NCI-H1694 (cell line): ENCODE measurements around the gene SPDYE2B.
"Not testable (repeated sequence)": the region's sequence is repeated elsewhere in the genome, so short reads cannot be mapped to it uniquely, and the experiment has no call there.

Source experiments
- DNase-seq: peaks from one replicate; lab custom pipeline; 2025; lab: John Stamatoyannopoulos, UW

SPDYE2B gene, protein sequence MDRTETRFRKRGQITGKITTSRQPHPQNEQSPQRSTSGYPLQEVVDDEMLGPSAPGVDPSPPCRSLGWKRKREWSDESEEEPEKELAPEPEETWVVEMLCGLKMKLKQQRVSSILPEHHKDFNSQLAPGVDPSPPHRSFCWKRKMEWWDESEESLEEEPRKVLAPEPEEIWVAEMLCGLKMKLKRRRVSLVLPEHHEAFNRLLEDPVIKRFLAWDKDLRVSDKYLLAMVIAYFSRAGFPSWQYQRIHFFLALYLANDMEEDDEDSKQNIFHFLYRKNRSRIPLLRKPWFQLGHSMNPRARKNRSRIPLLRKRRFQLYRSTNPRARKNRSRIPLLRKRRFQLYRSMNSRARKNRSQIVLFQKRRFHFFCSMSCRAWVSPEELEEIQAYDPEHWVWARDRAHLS

DNA sequence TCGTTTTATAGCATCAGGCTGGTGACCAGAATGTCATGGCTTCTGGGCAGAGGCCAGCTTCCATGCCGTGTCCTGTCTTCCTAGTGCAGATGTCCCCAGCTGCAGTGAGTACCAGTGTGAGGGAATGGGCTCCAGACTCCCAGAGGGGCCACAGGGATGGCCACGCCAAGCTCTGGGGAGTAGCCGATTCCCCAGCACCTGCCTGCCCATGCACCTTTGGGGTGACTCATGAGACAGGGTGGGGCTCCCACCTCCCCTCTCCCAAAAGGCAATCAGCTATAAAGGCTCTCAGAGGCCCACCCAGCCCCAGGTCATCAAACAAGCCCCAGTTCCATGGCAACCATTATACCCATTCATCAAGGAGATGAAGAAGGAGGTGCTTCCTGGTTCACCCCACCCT is at the start of gene SPDYE2B:
Gene SPDYE2B, plus strand, starts transcription at position 396 of the 400 bp plus-strand sequence. CDS start 2,030 bp downstream, outside the sequence.
- DNase-seq, result not testable (repeated sequence)

DNA sequence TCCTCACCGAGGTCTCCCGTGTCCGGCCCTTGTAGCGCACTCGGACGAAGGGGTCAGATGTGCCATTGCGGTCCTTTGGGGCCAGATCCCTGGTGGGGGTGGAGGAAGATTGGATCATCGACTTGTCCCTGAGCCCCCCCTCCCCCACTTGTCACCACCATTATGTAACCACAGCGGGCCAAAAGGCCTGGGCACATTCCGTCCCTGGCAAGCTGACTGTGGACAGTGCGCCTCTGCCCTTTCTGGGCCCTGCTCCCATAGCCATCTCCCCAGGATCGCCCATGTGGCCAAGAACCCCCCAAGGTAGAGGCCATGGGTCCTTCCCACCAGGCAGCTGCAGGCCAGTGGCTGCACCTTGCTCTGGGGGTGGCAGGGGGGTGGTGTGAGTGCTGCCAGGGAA is 47.8 kb upstream of the SPDYE2B start:
- DNase-seq, result not testable (repeated sequence)

DNA sequence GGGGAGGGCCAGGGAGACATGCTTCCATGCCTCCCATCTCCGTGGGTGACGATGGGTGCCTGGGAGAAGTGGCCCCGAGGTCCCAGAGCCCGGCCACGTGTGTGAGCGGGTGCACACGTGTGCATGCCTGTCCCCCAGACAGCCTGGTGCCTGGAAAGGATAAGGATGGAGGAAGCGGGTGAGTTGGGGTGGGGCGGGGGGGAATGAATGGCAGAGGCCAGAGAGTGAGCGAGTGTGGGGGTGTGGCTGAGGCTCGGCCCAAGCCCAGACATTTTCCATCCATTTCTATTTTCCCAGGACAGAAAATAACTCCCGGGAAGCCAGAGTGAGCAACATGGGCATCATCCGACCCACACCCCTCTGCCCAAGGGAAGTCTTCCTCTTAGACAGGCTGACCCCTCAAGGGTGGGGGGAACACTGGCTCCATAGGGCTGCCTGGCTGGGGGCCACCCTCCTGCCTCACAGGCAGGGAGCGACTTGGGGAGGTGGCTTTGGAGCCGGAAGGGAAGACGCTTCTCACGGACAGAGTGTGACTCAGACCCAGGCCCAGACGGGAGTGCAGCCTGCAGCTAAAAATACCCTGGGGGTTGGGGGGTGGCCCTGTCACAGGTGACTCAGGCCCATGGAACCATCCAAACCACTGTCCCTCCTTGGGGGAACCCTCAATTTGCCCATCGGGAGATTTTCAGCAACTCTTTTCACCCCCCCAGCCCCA is 45.5 kb upstream of the SPDYE2B start:
- not testable (repeated sequence) for DNase-seq

DNA sequence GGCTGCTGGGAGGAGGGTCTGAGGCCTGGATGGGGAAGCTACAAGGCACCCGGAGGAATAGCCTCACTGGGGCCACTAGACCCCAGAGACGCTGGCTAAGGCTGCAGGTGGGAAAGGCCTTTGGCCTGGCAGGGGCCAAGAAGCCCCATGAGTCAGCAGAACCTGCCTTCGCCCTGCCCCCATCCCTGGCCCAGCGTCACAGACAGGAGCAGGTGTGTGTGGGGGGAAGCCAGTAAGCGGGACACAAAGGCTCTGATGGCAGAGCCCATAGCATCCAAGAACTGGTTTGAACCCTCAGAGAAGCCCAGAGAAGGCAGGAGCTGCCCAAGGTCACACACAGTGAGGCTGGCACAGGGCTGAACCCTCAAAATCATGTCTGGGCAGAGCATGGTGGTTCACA is 43.3 kb upstream of the SPDYE2B start:
- not testable (repeated sequence) for DNase-seq

DNA sequence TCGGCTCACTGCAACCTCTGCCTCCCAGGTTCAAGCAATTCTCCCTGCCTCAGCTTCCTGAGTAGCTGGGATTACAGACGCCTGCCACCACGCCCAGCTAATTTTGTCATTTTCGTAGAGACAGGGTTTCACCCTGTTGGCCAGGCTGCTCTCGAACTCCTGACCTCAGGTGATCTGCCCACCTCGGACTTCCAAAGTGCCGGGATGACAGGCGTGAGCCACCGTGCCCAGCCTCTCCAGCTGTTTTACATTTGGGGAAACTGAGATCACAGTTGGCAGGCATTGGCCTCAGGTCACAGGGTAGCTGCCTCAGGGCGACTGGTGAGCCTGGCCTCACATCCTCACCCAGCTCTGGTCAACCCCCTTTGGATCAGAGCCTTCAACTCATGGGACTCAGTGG is 40.4 kb upstream of the SPDYE2B start:
- not testable (repeated sequence) for DNase-seq

DNA sequence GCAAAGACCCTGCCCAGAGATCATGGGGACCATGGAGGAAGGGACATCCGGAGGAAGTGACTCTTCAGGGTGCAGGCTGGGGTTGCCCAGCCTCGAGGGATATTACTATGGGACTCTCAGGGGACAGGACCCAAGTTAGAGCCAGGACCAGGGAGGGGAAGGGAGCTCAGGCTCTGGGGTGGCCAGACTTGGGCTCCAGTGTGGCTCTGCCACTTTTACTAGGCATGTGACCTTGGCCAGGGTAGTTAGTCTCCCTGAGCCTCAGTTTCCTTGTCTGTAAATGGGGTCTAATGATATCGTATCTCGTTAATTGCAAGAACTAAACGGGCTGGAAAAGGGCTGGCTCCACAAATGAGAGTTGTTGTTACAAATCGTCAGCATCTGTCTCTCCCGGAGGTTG is 39.7 kb upstream of the SPDYE2B start:
- DNase-seq, result not testable (repeated sequence)

DNA sequence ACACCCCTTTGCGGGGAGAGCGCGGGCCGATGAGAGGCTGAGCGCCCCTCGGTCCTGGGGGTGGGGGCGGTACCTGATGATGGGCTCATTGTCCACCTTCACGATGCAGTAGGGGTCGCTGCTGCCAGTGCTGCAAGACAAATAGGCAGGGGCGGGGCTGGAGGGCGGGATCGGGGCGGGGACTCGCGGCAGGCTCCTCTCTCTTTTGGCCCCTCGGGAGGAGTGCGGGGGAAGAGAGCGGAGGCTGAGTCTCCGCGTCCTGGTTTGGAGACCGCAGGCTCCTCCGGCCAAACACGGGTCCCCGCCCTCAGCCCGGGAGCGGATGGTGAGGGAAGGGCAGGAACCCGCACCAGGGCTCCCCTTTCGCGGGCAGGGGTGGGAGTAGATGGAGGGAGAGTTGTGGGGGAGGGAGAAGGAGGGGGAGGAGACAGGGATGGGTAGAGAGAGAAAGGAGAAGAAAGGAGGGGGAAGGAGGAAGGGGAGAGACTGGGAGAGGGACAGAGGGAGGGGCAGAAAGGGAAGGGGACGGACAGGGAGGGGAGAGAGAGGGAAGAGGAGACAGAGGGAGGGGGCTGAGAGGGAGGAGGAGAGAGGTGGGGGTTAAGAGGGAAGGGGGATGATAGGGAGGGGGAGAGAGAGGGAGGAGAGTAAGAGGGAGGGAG is 39.0 kb upstream of the SPDYE2B start:
- DNase-seq, result not testable (repeated sequence)

DNA sequence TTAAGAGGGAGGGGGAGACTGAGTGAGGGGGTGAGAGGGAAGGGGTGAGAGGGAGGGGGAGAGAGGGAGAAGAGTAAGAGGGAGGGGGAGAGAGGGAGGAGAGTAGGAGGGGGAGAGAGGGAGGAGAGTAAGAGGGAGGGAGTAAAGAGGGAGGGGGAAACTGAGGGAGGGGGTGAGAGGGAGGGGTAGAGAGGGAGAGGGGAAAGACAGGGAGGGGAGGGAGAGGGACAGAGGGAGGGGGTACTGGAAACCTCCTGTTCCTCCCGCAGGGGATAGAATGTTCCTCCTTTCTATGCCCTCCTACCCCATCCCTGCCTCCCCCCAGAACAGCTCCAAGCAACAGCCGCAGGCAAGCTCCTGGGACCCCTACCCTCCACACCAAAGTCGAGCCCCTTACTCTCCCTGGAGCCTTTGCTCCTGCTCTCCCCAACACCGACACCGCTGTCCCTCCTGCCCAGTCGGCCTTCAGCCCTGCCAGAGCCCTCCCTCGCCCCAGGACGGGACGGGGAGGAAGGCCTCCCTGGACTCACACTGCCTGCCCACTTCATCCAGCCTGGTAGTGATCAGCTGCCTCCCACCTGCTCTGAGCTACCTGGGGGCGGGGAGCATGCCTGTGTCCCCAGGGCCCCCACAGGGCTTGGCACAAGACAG is 38.3 kb upstream of the SPDYE2B start:
- DNase-seq, result not testable (repeated sequence)

DNA sequence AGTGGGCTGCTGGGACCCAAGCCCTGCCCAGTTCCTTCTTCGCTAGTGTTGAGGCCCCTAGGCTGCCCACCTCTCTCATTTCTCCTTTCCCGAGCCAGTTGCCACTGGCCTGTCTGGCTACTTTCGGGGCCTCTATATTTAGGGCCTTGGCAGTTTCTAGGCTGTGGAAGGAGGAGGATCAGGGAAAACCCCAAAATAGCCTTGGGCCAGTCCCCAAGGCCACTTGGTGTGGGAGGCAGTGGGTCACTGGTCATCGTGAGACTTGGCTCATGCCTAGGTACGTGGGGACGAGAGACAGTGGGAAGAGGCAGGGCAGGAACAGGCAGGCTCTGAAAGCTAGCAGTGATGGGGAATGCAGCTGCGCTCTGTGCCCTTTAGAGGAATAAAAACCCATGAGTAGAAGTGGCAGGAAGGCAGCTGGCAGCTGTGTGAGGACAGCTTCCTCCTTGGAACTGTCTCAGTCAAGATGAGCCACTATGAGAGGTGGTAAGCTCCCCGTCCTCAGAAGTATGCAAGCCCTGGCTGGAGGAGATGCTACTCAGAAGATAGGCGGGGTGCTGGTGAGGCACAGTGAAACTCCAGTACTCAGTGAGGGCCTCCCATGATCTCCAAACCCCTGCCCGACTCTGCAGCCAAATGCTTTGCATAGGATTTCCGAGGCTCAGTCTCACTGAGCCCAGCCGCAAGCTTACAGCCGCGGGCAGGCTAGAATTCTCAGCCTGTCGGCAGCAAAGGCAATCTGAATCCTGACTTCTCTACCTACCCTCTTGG is 36.4 kb upstream of the SPDYE2B start:
- not testable (repeated sequence) for DNase-seq

DNA sequence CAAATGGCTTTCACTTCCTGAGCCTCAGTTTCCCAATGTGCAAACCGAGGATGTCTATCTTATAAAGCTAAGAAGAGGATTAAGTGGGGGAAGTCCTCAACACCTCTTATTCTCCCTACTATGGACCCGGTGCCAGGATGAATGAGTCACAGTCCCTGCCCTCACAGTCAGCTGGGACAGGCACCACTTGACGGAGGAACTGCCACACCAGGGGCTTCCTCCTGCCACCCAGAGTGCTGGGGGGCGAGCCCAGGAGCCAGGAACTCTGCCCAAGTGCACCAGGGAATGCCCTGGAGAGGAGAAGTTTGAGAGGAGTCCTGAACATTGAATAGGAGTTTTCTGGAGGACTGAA is 35.8 kb upstream of the SPDYE2B start:
- DNase-seq, result not testable (repeated sequence)

DNA sequence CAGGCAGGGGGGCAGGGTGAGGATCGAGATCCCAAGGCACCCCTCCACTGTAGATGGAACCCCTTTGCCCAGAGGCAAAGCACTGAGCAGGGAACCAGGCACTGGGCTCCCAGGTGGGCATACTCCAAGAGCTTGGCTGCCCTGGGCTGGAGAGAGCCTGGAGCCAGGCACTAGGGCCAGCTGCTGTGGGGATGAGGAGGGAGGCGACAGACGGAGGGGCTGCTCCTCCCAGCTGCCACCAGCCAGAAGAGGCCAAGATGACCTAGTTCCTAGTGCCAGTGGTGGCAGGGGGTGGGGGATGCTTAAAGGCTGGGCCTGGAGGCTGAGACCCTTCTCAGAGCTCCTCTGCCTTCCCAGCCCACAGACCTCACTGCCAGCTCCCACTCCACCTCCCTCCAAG is 35.2 kb upstream of the SPDYE2B start:
- not testable (repeated sequence) for DNase-seq

DNA sequence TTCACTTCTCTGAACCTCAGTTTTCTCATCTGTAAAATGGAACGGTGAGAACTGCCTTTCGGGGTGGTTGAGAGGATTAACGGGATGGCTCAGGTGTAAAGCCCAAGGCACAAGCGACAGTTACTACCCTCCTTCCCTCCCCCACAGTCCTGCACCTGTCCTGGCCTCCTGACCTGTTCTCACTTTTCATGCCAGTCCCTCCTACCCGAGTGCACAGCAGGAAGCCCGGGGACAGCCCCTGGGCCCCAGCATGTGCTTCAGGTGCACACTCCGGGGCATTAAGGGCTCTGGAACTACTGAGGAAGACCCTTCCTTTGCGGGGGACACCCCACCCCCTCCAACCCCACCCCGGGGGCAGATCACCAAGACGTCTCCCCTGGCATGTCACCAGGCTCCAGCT is 34.2 kb upstream of the SPDYE2B start:
- not testable (repeated sequence) for DNase-seq

DNA sequence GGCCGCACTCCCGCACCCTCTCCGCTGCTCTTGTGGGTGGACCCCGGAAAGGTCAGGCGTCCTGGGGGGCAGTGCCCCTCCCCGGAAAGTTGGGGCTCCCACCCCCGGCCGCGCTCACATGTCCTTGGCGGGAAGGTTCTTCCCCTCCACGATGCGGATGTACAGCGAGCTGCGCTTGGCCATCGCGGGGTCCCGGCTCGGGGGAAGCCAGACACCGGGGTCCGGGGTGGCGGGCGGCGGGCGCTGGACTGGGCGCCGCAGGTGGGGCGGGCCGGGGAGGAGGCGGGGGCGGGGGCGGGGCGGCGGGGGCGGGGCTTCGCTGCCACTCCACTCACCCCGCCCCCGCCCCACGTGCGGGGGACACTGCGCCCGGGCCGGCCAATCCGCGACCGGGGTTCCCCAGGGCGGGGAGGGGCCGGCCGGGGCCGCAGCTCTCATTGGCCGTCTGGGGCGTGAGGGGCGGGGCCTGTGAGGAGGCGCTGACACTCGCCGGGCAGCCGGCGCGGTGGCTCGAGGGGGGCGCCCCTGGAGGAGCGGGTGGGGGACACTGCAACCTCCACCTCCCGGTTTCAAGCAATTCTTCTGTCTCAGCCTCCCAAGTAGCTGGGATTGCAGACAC is 33.5 kb upstream of the SPDYE2B start, which contains the start of gene RASA4:
Gene RASA4, minus strand, starts transcription at position 250 of the 619 bp plus-strand sequence. Its CDS starts 67 bp downstream, at position 183.
- DNase-seq, result not testable (repeated sequence)

DNA sequence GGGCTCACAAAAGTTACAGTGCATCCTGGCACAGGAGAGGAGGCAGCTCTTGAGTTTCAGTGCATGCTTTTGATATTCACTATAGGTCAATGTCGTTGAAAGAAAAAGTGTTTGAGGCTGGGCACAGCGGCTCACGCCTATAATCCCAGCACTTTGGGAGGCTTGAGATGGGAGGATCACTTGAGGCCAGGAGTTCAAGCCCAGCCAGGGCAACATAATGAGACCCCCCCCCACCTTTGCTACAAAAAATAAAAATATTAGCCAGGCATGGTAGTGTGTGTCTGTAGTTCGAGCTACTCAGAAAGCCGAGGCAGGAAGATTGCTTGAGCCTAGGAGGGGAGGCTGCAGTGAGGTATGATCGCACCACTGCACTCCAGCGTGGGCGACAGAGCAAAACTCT is 32.0 kb upstream of the SPDYE2B start:
- not testable (repeated sequence) for DNase-seq

DNA sequence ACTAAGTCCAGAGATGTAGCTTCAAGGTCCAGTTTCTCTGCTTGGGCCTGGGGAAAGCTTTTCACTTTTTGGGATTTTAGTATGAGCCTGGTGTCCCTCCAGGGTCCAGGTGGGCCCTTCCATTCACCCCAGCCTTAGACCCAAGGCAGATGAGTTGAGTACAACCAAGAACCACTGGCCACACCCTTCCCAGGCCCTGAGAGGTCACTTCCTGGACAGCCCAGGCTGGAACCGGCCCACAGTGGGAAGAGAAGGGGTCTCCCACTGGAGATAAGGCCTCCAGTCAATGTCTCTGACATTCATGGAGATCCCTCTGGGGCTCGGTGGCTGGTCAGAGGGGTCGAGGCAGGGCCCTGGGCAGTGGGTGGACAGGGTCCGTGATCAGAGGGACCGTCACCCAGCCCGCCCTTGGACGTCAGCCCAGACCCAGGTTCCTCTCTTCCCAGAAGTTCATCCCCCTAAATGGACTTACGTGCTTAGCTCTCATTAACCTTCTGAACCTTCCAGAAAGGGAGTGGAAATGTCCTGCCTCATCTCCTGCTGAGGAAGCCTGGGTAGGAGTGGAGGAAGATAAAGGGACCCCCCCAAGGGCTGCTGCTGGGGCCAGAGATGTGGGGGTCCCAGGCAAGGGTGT is 22.7 kb upstream of the SPDYE2B start:
- DNase-seq, result not testable (repeated sequence)

DNA sequence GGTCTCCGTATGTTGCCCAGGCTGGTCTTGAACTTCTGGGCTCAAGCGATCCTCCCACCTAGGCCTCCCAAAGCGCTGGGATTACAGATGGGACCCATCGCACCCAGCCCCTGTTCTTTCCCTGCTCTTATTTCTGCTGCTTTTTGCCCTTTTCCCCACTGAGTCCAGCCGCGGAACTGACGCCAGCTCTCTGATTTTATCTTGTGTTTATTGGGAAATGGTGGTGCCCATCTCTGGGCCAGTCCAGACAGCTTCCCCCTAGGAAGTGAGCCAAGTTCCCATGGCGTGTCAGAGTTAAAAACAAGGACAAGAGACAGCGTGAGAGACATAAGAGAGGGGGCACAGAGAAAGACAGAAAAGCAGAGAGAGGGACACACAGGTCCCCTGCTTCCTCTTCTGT is 19.5 kb upstream of the SPDYE2B start:
- DNase-seq, result not testable (repeated sequence)

DNA sequence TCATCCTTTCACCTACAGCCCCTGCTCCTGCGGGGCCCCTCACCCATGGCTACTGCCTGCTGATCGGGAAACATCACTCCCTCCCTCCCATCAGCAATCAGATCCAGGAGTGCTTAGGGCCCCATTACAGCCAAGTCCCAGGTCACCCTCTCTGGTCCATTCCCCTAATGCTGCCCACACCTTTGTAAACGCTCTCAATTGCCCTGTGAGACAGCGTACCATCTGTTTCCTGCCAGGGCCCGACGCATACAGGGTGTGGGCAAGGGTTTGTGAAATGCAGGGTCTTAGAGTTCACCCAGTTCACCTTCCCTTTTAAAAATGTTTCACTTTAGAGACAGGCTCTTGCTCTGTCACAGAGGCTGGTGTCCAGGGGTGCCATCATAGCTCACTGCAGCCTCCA is 15.8 kb upstream of the SPDYE2B start:
- not testable (repeated sequence) for DNase-seq

DNA sequence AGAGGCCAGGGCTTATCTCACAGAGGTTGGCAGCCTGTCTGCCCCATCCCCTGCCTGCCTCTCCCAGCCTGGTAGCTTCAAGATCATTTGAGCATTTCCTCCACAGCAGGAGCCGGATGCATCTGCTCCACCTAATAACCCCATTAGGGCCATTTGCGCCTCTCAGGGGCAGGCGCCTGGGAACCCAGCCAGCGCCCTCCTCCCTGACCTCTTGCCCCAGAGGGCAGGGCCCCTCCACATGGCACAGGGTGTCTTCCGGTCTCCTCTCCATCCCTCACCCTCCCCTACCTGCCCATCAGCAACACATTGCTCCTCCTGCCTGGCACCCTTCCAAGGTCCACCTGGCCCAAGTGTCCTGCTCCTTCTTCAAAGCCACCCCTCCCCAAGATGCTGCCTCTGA is 14.8 kb upstream of the SPDYE2B start:
- DNase-seq, result not testable (repeated sequence)

DNA sequence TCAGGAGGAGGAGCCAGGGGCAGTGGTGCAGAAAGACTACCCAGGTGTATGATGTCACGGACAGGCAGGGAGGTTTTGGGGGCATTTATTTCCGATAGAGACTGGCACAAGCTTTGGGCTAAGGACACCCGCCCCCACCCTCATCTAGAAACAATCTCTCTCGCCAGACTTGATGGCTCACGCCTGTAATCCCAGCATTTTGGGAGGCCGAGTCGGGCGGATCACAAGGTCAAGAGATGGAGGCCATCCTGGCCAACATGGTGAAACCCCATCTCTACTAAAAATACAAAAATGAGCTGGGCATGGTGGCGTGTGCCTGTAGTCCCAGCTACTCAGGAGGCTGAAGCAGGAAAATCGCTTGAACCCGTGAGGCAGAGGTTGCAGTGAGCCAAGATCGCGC is 13.2 kb upstream of the SPDYE2B start:
- not testable (repeated sequence) for DNase-seq

DNA sequence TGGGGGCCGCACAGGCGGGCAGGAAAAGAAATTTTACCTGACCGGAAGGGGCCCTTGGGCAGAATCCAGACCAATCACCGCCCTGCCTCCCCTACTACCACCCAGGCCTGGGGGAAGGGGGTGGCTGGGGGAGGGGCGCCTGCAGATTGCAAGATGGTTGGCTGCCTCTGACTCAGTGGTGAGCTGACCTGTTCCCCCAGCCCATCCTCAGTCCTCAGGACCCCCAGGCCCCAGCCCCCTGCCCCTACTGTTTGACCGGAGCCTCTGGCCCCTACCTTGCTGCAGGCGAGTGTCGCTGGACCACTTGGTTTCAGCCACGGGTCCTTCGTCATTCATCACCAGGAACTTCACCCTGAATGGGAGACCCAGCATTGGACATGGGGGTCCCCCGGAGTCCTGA is 11.3 kb upstream of the SPDYE2B start:
- DNase-seq, result not testable (repeated sequence)
